Activated naive CD4-positive, alpha-beta T cell treated with anti-CD3 and anti-CD28 coated beads, Interleukin-2, amount 10 ng/mL, durations not matched to agents 5 hours and 36 hours (primary cell): ENCODE measurements around the gene TMA7B. TPM values are rescaled to one million over a fixed set of nuclear protein-coding genes. Genes with fewer than 3 reads are reported as not detected.

Experiments
- total RNA-seq, 2 experiments: library from RNA; stranded (reverse); gene quantifications; one replicate each; pipeline ENCODE4 v1.2.3, GENCODE V29; 2021

Gene TMA7B
- 1 to 10 TPM; 4.2 to 5.3 TPM for total RNA-seq

GRCh38 chr22:39959640-39960447 is at the start of gene TMA7B:
TMA7B (plus strand) TSS chr22:39960397; CDS start chr22:39964375, 3,978 bp downstream.

GRCh38 chr22:39994566-39995392 is 34.6 kb downstream of the TMA7B start, which contains the start of gene FAM83F:
FAM83F (plus strand) TSS chr22:39994954; CDS start chr22:39995043, 89 bp downstream.

Other genes with a start within 250 kb of the TMA7B start
- gene ENTHD1, start 66.6 kb upstream of the TMA7B start, total RNA-seq, result not detected
- 100 to 1,000 TPM; 112 to 120 TPM for gene GRAP2, start 59.3 kb upstream of the TMA7B start, total RNA-seq
- under 1 TPM; 0.08 to 0.12 TPM for gene FAM83F, start 34.6 kb downstream of the TMA7B start, total RNA-seq
- gene TNRC6B, start 217.5 kb downstream of the TMA7B start, total RNA-seq, result 10 to 100 TPM; 68.3 to 68.5 TPM